GM18858 (cell line): ENCODE measurements around the gene NYNRIN.

Experiments
- ATAC-seq: cut with Tn5 transposase; IDR thresholded peaks from one replicate; pipeline ENCODE4 v1.9.1; 2021; ENCODE audit not compliant: unreplicated experiment

The NYNRIN gene

DNA sequence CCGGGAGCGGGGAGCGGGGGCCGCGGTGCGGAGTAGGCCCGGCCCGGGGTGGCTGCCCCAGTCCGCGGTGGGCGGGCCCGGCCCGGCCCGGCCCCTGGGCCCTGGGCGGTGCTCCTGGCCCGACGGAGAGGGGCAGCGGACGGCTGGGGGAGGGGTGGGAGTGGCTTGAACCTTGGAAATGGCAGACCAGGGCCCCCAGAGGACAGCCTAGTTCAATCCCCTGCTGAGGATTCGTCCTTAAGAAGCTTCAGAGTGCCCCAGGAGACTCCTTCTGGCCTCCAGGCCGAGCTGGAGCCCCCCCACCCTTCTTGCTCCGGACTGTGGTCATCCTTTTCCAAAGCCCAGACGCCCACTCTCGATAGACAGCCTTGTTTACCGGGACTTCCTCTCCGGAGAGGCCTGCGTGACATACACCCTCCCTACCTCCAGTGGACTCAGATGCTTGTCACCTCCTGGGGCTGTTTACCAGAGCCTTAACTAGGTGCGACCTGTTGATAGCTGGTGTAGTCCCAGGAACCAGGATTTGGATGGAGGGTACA is 31.4 kb downstream of the NYNRIN start:
- peak; percentile 40 for ATAC-seq

DNA sequence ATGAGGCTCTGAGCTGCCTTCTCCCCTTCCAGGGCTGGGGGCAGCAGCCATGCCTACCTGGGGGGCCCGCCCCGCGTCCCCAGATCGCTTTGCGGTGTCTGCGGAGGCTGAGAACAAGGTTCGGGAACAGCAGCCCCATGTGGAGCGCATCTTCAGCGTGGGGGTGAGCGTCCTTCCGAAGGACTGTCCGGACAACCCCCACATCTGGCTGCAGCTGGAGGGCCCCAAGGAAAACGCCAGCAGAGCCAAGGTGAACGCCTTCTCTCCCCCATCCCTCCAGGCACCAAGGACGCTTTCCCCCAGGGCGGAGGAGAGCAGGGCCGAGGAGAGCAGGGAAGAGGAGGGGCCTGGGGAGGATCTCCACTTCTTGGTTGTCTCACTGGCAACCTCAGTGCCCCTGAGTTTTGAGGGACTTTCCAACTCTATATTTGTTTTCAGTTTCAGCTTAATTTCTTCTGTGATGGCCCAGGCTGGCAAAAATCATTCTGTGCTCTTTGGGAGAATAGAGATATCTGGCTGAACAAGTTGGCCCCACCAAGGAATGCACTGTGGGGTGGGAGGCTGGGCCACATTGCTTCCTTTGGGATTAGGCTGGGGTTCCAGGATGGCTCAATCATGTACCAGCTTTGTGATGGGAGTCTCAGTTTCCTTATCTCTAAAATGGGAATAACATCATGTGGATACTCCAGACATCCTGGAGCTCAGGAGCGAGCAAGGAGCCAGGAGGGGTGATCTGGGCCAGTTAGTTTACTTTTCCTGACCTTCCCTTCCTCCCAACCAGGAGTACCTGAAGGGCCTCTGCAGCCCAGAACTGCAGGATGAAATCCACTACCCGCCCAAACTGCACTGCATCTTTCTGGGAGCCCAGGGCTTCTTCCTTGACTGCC is 32.1 kb downstream of the NYNRIN start:
- ATAC-seq, result peak; percentile 34

DNA sequence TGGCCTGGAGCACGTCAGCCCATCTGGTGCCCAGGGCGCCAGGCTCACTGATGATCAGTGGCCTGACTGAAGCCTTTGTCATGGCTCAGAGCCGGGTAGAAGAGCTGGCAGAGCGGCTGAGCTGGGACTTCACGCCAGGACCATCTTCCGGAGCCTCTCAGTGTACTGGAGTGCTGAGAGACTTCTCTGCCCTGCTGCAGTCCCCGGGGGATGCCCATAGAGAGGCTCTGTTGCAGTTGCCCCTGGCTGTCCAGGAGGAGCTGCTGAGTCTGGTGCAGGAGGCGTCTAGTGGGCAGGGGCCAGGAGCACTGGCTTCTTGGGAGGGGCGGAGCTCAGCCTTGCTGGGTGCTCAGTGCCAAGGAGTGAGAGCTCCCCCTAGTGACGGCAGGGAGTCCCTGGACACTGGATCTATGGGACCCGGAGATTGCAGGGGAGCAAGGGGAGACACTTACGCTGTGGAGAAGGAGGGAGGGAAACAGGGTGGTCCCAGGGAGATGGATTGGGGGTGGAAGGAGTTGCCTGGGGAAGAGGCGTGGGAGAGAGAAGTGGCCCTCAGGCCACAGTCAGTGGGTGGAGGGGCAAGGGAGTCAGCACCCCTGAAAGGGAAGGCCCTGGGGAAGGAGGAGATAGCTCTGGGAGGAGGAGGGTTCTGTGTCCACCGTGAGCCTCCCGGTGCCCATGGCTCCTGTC is 32.9 kb downstream of the NYNRIN start:
- ATAC-seq, result peak; percentile 34

DNA sequence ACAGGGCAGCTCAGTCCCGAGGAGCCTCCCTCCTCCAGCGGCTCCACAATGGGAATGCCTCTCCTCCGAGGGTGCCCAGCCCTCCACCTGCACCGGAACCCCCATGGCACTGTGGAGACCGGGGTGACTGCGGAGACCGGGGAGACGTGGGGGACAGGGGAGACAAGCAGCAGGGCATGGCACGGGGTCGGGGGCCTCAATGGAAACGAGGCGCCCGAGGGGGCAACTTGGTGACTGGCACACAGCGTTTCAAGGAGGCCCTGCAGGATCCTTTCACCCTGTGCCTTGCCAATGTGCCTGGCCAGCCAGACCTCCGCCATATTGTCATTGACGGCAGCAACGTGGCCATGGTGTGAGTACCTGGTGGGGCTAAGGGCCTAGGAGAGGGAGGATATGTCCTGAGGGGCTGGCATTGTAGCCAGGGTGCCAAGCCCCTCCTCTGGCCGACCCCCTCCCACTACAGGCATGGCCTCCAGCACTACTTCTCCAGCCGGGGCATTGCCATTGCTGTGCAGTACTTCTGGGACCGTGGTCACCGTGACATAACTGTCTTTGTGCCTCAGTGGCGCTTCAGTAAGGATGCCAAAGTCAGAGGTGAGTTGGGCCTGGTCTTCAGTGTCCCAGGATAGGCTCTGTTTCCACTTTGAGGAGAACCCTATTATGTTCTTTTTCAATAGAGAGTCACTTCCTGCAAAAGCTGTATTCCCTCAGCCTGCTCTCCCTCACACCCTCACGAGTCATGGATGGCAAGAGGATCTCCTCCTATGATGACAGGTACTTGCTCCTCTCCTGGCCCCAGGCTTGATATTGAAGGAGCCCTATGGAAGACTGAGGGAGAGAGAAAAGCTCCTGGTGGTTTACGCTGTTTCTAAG is 33.7 kb downstream of the NYNRIN start:
- no peak for ATAC-seq

DNA sequence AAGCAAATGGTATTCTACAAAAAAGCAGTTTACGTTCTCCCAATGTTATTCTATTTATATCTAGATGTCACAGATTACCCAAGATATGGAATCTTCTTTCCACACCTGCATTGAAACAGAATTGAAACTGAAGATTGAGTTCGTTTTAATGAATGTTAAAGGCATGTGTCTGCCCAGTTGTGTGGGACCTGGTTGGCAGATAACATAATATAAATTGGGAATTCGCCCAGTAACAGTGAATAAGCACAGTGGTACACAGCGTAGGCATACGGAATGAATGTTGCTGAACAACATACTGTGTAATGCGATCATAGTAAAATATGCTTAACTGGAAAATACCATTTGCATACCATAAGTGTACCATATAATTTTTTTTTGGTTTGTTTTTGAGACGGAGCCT is 35.2 kb downstream of the NYNRIN start:
- no peak for ATAC-seq

DNA sequence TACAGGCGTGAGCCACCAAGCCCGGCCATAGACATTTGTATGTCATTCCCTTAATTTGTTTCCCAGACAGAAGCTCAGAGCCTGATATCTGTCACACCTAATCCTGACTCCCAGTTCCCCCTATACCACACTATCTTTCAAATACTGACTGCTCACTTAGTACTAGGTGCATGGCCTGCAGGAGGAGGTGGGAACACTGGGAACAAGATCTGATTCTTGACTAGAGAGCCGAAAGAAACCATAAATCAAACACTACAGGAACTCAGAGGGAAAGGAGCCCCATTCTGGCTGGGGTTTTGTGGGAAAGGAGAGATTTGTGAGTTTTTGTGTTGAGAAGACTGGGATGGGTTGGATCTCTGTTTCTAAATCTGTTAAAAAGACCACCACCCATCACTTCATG is 35.9 kb downstream of the NYNRIN start:
- no peak for ATAC-seq

DNA sequence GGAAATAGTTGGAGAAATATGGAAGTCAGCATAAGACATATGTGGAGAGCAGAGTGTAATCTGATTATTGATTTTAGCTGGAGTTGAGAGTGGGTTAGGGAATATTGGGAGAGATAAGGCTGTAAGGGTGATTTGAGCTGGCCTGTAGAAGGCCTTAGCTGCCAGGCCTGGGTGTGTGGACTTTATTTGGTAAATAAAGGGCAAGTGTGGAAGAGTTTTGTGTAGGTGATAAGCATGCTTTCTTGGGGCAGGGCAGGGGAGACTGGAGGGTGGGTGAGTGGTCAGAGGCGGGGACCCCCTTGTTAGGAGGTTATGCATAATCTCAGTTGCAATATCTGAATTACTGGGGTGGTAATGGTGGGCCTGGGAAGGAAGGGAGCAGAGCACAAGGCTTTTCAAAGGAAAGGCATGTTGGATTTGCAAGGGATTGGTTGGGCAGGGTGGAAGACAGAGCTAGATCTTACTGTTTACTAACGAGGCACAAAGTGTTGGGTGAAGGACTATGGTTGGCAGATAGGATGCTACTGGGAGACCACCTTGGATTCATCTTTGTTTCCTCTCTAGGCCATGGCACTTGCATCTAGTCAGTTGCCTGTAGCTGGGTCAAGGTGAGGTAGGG is 36.5 kb downstream of the NYNRIN start:
- ATAC-seq, result no peak

DNA sequence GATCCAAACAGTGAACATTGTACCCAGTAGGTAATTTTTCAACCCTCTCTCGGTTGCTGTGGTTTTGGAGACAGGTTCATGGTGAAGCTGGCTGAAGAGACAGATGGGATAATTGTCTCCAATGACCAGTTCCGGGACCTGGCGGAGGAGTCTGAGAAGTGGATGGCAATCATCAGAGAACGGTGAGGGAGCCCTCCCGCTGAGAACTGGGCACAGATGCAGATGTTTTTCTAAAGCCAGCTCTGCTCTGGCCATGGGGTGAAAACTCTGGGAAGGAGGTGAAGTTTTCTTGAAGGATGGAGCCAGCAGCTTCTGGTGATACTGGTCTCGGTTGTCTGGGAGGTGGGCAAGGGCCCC is 37.2 kb downstream of the NYNRIN start:
- no peak for ATAC-seq

DNA sequence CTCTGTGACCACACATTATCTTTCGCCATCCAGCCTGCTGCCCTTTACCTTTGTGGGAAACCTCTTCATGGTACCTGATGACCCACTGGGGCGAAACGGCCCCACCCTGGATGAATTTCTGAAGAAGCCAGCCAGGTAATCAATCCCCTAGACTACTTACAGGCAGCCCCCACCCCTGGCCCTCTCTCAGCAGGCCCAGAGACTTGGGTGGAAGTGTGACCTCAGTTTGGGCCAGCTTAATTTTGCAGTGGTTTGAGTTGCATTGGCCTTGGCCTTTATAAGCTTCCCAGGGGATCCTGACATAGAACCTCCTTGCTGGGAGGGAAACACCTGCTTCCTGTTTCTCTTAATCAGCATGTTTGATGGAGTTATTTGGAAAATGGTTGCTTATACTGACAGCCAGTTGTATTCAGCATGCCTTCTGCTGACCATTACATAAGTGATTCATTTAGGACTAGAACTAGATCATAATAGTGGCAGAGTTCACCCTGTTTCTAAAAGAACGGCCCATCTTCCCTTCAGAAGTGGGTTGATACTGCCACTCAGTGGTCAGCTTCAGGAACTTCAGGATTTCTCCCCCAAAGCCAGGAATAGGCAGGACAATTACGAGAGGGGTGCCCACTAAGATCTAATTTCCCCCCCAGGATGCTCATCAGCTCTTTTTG is 37.7 kb downstream of the NYNRIN start:
- ATAC-seq, result no peak

DNA sequence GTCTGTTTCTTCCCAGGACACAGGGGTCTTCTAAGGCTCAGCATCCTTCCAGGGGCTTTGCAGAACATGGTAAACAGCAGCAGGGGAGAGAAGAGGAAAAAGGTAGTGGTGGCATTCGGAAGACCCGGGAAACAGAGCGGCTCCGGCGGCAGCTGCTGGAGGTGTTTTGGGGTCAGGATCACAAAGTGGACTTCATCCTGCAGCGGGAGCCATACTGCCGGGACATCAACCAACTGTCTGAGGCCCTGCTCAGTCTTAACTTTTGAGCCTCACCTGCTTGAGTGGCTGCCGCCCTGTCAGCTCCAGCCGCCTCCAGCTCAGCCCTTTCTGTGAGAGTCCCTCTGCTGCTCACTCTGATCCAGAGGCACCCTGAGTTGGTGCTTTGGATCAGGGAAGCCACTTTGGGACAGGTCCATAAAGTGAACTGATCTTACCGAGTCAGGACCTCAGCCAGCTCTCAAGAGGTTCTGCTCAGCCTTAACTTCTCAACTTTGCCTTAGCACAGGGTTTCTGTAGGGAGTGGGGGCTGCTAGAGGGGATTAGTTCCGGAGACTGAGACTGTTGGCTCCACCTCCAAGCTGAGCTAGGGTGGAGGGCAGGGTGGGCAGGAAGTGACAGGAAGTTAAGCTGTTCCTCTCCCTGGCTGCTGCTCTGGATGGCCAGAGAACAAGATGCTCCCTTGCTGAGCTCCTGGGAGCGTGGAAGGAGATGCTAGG is 38.4 kb downstream of the NYNRIN start:
- no peak for ATAC-seq

DNA sequence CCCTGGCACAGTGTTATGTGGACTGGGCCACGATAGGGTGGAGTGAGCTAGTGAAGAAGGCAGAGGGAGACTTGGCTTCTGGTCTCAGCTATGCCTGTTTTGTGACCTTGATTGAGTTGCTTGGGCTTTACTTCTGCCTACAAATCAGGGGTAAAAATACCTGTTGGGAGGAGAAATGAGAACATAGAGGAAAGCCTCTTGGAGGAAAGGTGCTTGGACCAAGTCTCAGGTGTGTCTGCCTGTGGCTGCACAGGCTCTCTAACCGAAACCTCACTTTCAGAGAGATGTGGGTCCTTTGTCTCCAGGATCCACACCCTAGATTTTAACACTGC is 38.9 kb downstream of the NYNRIN start:
- ATAC-seq, result no peak

DNA sequence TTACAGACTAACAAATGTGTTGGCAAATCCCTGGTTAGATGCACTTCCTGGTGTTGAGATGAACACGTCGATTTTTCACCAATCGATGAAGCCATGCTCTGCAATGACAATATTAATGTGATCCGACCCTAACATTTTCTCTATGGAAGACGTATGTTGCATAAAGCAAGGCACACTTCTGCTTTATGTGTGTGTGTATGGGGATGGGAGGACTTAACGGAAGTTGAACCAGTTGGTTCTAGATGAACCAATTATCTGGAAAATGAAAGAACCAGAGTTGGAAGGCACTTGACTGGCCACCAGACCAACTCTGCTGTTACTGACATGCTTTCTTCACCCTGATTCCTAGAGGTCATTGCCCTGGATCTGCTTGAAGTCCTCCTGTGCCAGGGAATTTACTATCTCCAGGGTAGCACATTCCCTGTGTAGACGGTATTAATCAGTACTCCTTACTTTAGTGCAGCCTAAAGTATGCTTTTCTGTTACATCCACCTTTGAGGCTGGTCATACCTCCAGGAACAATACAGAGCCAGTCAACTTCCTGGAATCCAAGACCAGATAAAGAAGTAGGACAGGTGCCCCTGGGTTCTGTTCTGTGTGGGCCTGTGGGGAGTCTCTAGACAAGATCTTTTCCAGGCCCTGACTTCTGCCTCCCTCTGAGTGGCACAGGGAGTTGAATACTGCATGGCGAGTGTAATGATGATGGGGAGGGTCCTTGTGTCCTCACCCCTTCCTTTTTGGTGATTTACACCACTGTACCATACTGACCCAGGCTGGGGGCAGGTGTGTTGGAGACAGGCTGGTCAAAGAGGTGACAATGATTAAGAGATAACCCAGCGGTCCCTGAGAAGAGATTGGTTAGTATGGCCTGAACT is 39.7 kb downstream of the NYNRIN start:
- no peak for ATAC-seq

DNA sequence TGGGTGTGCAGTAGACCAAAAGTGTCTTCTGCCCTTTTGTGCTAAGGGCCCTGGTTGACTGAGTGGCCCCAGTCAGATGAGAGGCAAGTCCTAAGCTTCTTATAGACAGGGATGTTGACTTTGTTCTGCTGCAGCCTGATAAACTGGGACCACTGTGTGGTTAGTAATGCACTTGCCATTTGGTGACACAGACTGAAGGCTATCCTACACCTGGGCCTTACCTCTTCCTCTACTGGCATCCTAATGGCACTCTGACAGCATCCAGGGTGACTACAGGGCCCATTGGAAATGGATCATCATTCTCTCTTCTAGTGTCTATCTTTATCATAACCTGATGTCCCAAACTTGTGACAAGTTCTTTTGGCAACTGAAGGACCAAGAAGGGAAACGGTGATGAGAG is 40.5 kb downstream of the NYNRIN start:
- no peak for ATAC-seq

DNA sequence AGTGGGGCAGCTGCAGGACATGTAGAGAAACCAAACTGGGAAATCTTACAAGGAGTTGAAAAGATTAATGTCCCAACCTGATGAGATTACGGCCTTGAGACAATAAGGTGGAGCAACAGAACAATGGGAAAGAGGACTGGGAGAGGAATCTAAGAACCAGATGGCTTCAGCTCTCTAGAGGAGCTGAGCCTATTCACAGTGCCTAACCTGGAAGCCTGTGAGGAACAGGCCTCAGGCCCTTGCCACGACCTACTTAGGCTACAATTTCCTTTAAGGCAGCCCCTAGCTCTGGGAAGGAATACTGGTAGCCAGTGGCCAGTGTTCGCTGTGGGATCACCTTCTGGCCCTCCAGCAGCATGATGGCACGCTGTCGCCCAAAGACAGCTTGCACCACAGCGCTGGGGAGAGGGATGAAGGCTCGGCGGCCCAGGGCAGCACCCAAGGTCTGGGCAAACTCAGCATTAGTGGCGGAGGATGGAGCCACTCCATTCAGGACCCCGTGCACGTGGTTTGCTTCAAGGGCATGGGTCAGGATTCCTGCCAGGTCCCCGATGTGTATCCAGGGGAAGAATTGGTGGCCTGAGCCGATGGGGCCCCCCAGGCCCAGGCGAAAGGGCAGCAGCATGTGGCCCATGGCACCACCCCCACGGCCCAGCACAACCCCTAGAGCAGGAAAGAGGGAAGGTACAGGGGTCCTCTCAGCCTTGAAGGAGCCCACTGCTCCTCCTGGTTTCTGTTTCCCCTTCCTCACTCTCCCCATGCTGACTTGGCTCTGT is 41.2 kb downstream of the NYNRIN start:
- ATAC-seq, result no peak

DNA sequence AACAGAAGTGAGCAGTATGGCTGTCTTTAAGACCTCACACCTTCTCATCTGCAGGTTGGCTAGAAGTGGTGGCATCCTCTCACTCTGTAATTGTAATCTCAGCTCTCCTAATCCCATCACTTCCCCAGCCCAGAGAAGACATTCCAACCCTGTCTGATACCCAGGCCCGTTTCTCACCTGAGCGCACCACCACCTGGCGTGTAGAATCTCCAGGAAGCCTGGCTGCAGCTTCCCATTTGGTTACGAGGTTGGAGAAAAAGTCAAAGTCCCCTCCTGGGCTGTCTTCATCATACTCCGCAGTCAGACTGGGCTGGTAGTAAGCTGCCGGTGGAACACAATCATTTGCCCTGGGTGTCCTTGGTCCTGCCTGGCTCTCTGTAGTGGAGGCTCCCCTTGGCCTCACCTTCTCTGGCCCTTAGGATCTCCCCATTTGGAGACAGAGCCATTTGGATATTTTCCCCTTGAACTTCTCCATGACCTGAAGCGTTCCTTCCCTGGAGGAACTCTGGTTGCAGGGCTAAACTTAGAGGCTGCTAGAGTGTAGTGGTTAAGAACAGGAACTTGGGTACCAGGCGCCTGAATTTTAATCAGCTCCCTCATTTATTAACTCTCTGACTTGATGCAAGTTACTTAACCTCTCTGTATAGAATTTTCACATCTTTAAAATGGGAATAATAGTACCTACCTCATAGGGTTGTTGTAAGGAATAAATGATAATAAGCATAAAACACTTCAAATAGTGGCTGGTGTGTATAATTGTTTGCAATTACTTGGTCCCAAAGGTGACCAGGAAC is 42.0 kb downstream of the NYNRIN start:
- ATAC-seq, result no peak

DNA sequence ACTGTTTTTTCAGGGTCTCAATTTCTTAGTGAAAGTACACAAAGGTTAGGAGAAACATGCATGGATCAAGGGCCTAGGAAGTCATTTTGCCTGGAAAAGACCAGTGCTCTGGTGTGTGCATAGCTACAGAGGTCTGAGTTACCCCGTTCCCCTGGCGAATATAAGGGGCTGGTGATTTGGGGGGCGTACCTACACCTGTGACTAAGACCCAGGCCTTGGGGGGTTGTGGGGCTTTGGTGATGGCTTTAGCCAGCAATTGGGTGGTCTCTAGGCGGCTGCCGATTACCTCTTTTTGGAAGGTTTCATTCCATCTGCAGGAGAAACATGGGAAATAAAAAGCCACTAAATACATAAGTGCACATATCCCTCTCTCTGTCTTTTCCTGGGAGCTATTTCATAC is 42.7 kb downstream of the NYNRIN start:
- no peak for ATAC-seq

DNA sequence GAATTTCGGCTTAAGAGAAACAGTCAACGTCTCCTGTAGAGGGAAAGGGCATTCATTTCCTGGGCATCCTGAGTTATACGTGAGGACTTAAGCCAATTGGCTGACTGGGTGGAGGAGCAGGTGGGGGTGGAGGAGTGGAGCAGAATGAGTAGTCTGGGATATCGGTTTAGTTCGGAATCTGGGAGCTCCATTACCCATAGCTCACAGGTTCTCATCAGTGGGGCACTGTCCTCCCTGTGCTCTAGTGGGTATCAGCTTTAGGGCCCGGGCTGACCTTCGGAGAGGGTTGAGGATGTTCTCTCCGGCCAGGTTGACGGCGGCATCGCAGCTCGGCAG is 43.1 kb downstream of the NYNRIN start:
- ATAC-seq, result no peak
